Astrocyte (in vitro differentiated cells and primary cell): ENCODE data around the gene CCL11.

Experiments used
- CTCF ChIP-seq: IDR thresholded peaks from 2 replicates; pipeline ENCODE4 v1.5.1; 2011; ENCODE audit warnings: low read depth, mild to moderate bottlenecking, inconsistent platforms, low read length, moderate library complexity; ENCODE audit not compliant: insufficient read depth
- EZH2 ChIP-seq: IDR thresholded peaks from 2 replicates; pipeline ENCODE4 v1.6.1; 2012; ENCODE audit warnings: mild to moderate bottlenecking, low read length, inconsistent platforms; ENCODE audit not compliant: insufficient read depth

DNA sequence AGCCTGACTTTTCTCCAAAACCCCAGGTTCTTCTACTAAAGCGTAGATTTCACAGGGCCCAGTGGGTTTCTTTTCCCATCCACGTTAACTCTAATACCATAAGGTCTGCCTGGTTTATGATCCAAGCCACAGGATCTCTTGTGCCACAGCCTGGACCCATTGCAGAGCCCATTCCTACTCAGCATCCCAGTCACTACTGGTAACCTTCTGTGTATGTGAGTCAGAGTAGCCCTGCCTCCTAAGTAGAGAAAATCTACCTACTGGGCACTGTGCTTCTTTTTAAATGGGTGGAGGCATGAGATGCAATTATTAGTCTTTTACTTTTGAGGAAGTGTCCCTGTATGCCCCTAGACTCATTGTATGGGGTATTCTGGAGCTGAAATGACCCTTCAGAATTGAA is 13.5 kb downstream of the CCL11 start:
- no peak for TF ChIP-seq CTCF
- TF ChIP-seq EZH2: no peak
